Measurements from ENCODE around the gene EIF2AK3. TPM values are rescaled to one million over a fixed set of nuclear protein-coding genes. Genes with fewer than 3 reads are reported as not detected.

Gene EIF2AK3
- total and polyA plus RNA-seq, 2 donors (not counting 1 experiment from before 2014, with no cell fraction given): 40.2 to 57.9 TPM

- POLR2A ChIA-PET: interaction anchor here (1.5 to 4.4 kb wide), 2 partner anchors 8 to 19 kb away, joined by 5 to 25 read pairs; partner anchors contain the start of gene EIF2AK3
- Histone ChIP-seq H3K27me3 (replicated peaks in 1 of 4; ENCODE audit: control extremely low read depth in 1 of 4, control insufficient read depth in 3 of 4, insufficient read depth in 4 of 4, low read length in 3 of 4) (no peaks in the 10 kb centered on the region), H3K9ac (ENCODE audit: low read length) (peak overlapping the region; percentile 42), H3K27ac (ENCODE audit: low read length in 2 of 2) (peak overlapping the region; percentile 86 to 94), H3K4me1 (ENCODE audit: control insufficient read depth in 2 of 2, insufficient read depth in 2 of 2, low read length in 2 of 2) (peaks cover 62 to 74% of the 10 kb centered on the region in 2 donors), H3K9me3 (ENCODE audit: control extremely low read depth in 1 of 3, control insufficient read depth in 2 of 3, insufficient read depth in 1 of 3, low read length in 2 of 3) (no peaks in the 10 kb centered on the region), H3K4me3 (ENCODE audit: control extremely low read depth in 1 of 5, extremely low read depth in 1 of 5, insufficient read depth in 1 of 5, low read depth in 2 of 5, low read length in 4 of 5) (peak overlapping the region in 1 of 5 experiments; percentile 28), H3K36me3 (replicated peaks in 1 of 2; ENCODE audit: control extremely low read depth in 1 of 2, control insufficient read depth in 1 of 2, extremely low read depth in 1 of 2, insufficient read depth in 2 of 2, low read length in 1 of 2) (peaks cover 3 to 22% of the 10 kb centered on the region in 2 experiments), H3K4me2 (replicated peaks; ENCODE audit: low read depth, low read length, poor library complexity, severe bottlenecking) (peak overlapping the region; percentile 73), H3K79me2 (ENCODE audit: control insufficient read depth, insufficient read depth, low read length) (peaks cover 88% of the 10 kb centered on the region), H4K20me1 (ENCODE audit: control insufficient read depth, insufficient read depth, low read length, poor library complexity, severe bottlenecking) (no peaks in the 10 kb centered on the region), H2AFZ (ENCODE audit: insufficient read depth, low read depth, low read length, poor library complexity, severe bottlenecking) (no peak overlapping the region)
- TF ChIP-seq, protein P1, sequence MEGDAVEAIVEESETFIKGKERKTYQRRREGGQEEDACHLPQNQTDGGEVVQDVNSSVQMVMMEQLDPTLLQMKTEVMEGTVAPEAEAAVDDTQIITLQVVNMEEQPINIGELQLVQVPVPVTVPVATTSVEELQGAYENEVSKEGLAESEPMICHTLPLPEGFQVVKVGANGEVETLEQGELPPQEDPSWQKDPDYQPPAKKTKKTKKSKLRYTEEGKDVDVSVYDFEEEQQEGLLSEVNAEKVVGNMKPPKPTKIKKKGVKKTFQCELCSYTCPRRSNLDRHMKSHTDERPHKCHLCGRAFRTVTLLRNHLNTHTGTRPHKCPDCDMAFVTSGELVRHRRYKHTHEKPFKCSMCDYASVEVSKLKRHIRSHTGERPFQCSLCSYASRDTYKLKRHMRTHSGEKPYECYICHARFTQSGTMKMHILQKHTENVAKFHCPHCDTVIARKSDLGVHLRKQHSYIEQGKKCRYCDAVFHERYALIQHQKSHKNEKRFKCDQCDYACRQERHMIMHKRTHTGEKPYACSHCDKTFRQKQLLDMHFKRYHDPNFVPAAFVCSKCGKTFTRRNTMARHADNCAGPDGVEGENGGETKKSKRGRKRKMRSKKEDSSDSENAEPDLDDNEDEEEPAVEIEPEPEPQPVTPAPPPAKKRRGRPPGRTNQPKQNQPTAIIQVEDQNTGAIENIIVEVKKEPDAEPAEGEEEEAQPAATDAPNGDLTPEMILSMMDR (IDR thresholded peaks at IDR 0.05): no peak
- no peak for TF ChIP-seq EZH2 (IDR thresholded peaks at IDR 0.05; ENCODE audit: borderline replicate concordance, insufficient read depth, low read depth, low read length, poor library complexity, severe bottlenecking)
- H3K27me3 Mint-ChIP-seq: no peaks in the 10 kb centered on the region
- DNase-seq: peak; percentile 37
- CTCF ChIA-PET: interaction anchor here (0.9 to 3.7 kb wide), 9 partner anchors 9 to 66 kb away, joined by 3 to 52 read pairs (median 5); no protein-coding TSS in a partner anchor
- H3K27ac Mint-ChIP-seq: peak overlapping the region; percentile 94
- H3K9me3 Mint-ChIP-seq (ENCODE audit: insufficient read depth): no peaks in the 10 kb centered on the region
- WGBS (ENCODE audit: insufficient coverage): 51% methylated on average over 2 of the region's 3 CpGs
- intact Hi-C loops (cut with micrococcal nuclease): loop anchor here (1.0 to 5.0 kb wide), 2 partner anchors 10 to 229 kb away; no protein-coding TSS in a partner anchor
- H3K4me1 Mint-ChIP-seq: peaks cover 71% of the 10 kb centered on the region
- ATAC-seq (ENCODE audit: low read depth): peak; percentile 16
- H3K4me3 Mint-ChIP-seq: peak overlapping the region; percentile 52
These were observed 19.1 kb downstream of the EIF2AK3 start for GRCh38 chr2:88608184-88608583.

DNA sequence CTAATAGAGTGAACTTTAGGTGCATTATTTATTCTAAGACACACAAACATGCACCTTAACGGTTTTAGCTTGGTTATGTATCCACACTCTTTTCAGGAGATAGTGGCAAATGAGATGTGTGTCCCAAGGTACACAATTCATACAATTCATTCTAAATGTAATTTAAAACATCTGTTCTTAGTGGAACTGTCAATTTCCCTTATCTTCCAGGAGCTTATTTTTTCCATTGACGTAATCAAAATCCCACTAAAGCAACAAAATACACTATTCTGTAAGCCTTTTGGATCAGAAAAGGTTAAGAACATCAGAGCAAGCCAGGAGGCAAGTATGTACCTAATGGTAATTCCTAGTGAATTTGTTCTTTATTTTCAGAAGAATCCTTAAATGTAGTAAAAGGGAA lies 19.8 kb downstream of the EIF2AK3 start:
- Histone ChIP-seq H3K79me2 (ENCODE audit: control insufficient read depth, insufficient read depth, low read length) (peaks cover 89% of the 10 kb centered on the region), H3K4me1 (ENCODE audit: control insufficient read depth in 2 of 2, insufficient read depth in 2 of 2, low read length in 2 of 2) (peaks cover 70 to 82% of the 10 kb centered on the region in 2 donors), H3K9me3 (ENCODE audit: control extremely low read depth in 1 of 3, control insufficient read depth in 2 of 3, insufficient read depth in 1 of 3, low read length in 2 of 3) (no peaks in the 10 kb centered on the region), H3K27ac (ENCODE audit: low read length in 2 of 2) (peak overlapping the region; percentile 86 to 94), H4K20me1 (ENCODE audit: control insufficient read depth, insufficient read depth, low read length, poor library complexity, severe bottlenecking) (no peaks in the 10 kb centered on the region), H3K4me3 (ENCODE audit: control extremely low read depth in 1 of 5, extremely low read depth in 1 of 5, insufficient read depth in 1 of 5, low read depth in 2 of 5, low read length in 4 of 5) (peak overlapping the region in 2 of 5 experiments; percentile 7 to 28), H3K9ac (ENCODE audit: low read length) (peak overlapping the region; percentile 42), H2AFZ (ENCODE audit: insufficient read depth, low read depth, low read length, poor library complexity, severe bottlenecking) (no peak overlapping the region), H3K4me2 (replicated peaks; ENCODE audit: low read depth, low read length, poor library complexity, severe bottlenecking) (peak overlapping the region; percentile 73), H3K27me3 (replicated peaks in 1 of 4; ENCODE audit: control extremely low read depth in 1 of 4, control insufficient read depth in 3 of 4, insufficient read depth in 4 of 4, low read length in 3 of 4) (no peaks in the 10 kb centered on the region), H3K36me3 (replicated peaks in 1 of 2; ENCODE audit: control extremely low read depth in 1 of 2, control insufficient read depth in 1 of 2, extremely low read depth in 1 of 2, insufficient read depth in 2 of 2, low read length in 1 of 2) (peaks cover 3 to 15% of the 10 kb centered on the region in 2 experiments)
- H3K4me3 Mint-ChIP-seq: peak overlapping the region; percentile 64
- intact Hi-C loops (cut with micrococcal nuclease): loop anchor here (2.0 to 5.0 kb wide), 2 partner anchors 17 to 230 kb away; no protein-coding TSS in a partner anchor
- ChIA-PET POLR2A (interaction anchor here (1.5 to 4.4 kb wide), 2 partner anchors 9 to 20 kb away, joined by 5 to 25 read pairs; partner anchors contain the start of gene EIF2AK3), CTCF (interaction anchor here (0.9 to 3.7 kb wide), 9 partner anchors 10 to 67 kb away, joined by 3 to 52 read pairs (median 5); no protein-coding TSS in a partner anchor)
- DNase-seq (no peak), ATAC-seq (ENCODE audit: low read depth) (no peak)
- no peaks in the 10 kb centered on the region for H3K9me3 Mint-ChIP-seq (ENCODE audit: insufficient read depth)
- peak overlapping the region; percentile 94 for H3K27ac Mint-ChIP-seq
- H3K27me3 Mint-ChIP-seq: no peaks in the 10 kb centered on the region
- peaks cover 72% of the 10 kb centered on the region for H3K4me1 Mint-ChIP-seq
- no CpG with 5 or more reads among the region's 2 CpGs for WGBS (ENCODE audit: insufficient coverage)
- no peak for TF ChIP-seq EZH2 (IDR thresholded peaks at IDR 0.05; ENCODE audit: borderline replicate concordance, insufficient read depth, low read depth, low read length, poor library complexity, severe bottlenecking)
- TF ChIP-seq, protein P1 (IDR thresholded peaks at IDR 0.05): no peak
